ENCODE results near the gene GAB4.
"Not testable (repeated sequence)": the region's sequence is repeated elsewhere in the genome, so short reads cannot be mapped to it uniquely, and the experiment has no call there.

GRCh38 chr22:17034532-17034931 lies 26.5 kb upstream of the GAB4 start:
- not testable (repeated sequence) for TF ChIP-seq ZNF362 (tag by site-specific recombination; IDR thresholded peaks at IDR 0.05); CTCF (tag by site-specific recombination; IDR thresholded peaks at IDR 0.05); ZNF704 (tag by site-specific recombination; IDR thresholded peaks at IDR 0.05); ZNF777 (tag by site-specific recombination; IDR thresholded peaks at IDR 0.05; ENCODE audit: borderline replicate concordance); ZBTB8A (tag by site-specific recombination; IDR thresholded peaks at IDR 0.05); ZNF146 (tag by site-specific recombination; IDR thresholded peaks at IDR 0.05); ZNF24 (tag by site-specific recombination; IDR thresholded peaks at IDR 0.05)
